Stimulated activated naive B cell treated with anti-CD40 and anti-IgM and Interleukin-4, amounts not matched to agents 10 μg/mL and 1 μg/mL and 100 μg/mL, for 72 hours (primary cell): ENCODE results near the gene ANKRD66.

ENCODE experiments used
- ATAC-seq, 2 donors: fragments of 150-1000 bp; cut with Tn5 transposase; replicated peaks; 2 replicates each; pipeline ENCODE4 v1.10.0; 2021; ENCODE audit warnings: moderate library complexity in 1 of 2
- DNase-seq: peaks from one replicate; pipeline ENCODE4 v3.0.0; 2021
- H3K27ac Mint-ChIP-seq: one replicate; pipeline ENCODE4 v1.8.0; 2022; ENCODE audit warnings: mild to moderate bottlenecking, mixed read lengths
- H3K27me3 Mint-ChIP-seq, 2 donors: one replicate each; pipeline ENCODE4 v1.8.0; 2022; ENCODE audit warnings: mixed read lengths in 2 of 2
- H3K36me3 Mint-ChIP-seq, 2 donors: one replicate each; pipeline ENCODE4 v1.8.0; 2022; ENCODE audit warnings: mixed read lengths in 2 of 2, mild to moderate bottlenecking in 1 of 2
- H3K4me1 Mint-ChIP-seq, 2 donors: one replicate each; pipeline ENCODE4 v1.8.0; 2022; ENCODE audit warnings: mixed read lengths in 2 of 2, mild to moderate bottlenecking in 1 of 2
- H3K4me3 Mint-ChIP-seq, 2 donors: one replicate each; pipeline ENCODE4 v1.8.0; 2022; ENCODE audit warnings: mild to moderate bottlenecking in 2 of 2, mixed read lengths in 2 of 2, moderate library complexity in 1 of 2
- H3K9me3 Mint-ChIP-seq, 2 donors: one replicate each; pipeline ENCODE4 v1.8.0; 2022; ENCODE audit warnings: mixed read lengths in 2 of 2, mild to moderate bottlenecking in 1 of 2

Gene ANKRD66

GRCh38 chr6:46746696-46747095 lies at the start of gene ANKRD66:
TSS of gene ANKRD66 (plus strand) at chr6:46746933. CDS start at chr6:46751949, 5,016 bp downstream.
- no peak for DNase-seq
- H3K4me3 Mint-ChIP-seq: no peak within 1 kb of the TSS
- H3K27ac Mint-ChIP-seq: no peak within 1 kb of the TSS
- H3K27me3 Mint-ChIP-seq: peaks cover 8 to 21% of the 10 kb centered on the region in 2 donors
- no peaks in the 10 kb centered on the region for H3K36me3 Mint-ChIP-seq
- no peaks in the 10 kb centered on the region for H3K4me1 Mint-ChIP-seq
- ATAC-seq: no peak
- H3K9me3 Mint-ChIP-seq: no peaks in the 10 kb centered on the region

- no peaks in the 10 kb centered on the region for H3K9me3 Mint-ChIP-seq
- peaks cover 15 to 19% of the 10 kb centered on the region in 2 donors for H3K27me3 Mint-ChIP-seq
- H3K36me3 Mint-ChIP-seq: no peaks in the 10 kb centered on the region
- no peaks in the 10 kb centered on the region for H3K4me1 Mint-ChIP-seq
- DNase-seq (no peak), ATAC-seq (no peak)
- no peak overlapping the region for H3K4me3 Mint-ChIP-seq
- no peak overlapping the region for H3K27ac Mint-ChIP-seq
Measured at GRCh38 chr6:46699970-46700369, 46.8 kb upstream of the ANKRD66 start.

GRCh38 chr6:46704562-46704961 lies 42.2 kb upstream of the ANKRD66 start:
- Mint-ChIP-seq H3K9me3 (no peaks in the 10 kb centered on the region), H3K27me3 (peaks cover 5 to 13% of the 10 kb centered on the region in 2 donors), H3K27ac (no peak overlapping the region), H3K4me3 (no peak overlapping the region), H3K4me1 (no peaks in the 10 kb centered on the region), H3K36me3 (no peaks in the 10 kb centered on the region)
- DNase-seq (no peak), ATAC-seq (peak in 1 of 2 donors; percentile 39)

GRCh38 chr6:46706464-46706863 lies 40.3 kb upstream of the ANKRD66 start:
- Mint-ChIP-seq H3K36me3 (no peaks in the 10 kb centered on the region), H3K9me3 (no peaks in the 10 kb centered on the region), H3K4me3 (no peak overlapping the region), H3K27ac (no peak overlapping the region), H3K4me1 (no peaks in the 10 kb centered on the region), H3K27me3 (peaks cover 5 to 13% of the 10 kb centered on the region in 2 donors)
- DNase-seq: no peak
- no peak for ATAC-seq

- Mint-ChIP-seq H3K36me3 (no peaks in the 10 kb centered on the region), H3K27ac (no peak overlapping the region), H3K27me3 (peaks cover 0 to under 1% of the 10 kb centered on the region in 2 donors), H3K4me3 (no peak overlapping the region), H3K4me1 (no peaks in the 10 kb centered on the region), H3K9me3 (no peaks in the 10 kb centered on the region)
- ATAC-seq (no peak), DNase-seq (no peak)
Measured at GRCh38 chr6:46711491-46711890, 35.2 kb upstream of the ANKRD66 start.

GRCh38 chr6:46715141-46715540 lies 31.6 kb upstream of the ANKRD66 start:
- ATAC-seq (no peak), DNase-seq (no peak)
- Mint-ChIP-seq H3K9me3 (no peaks in the 10 kb centered on the region), H3K27ac (no peak overlapping the region), H3K36me3 (no peaks in the 10 kb centered on the region), H3K4me3 (no peak overlapping the region), H3K27me3 (peaks cover 0 to 18% of the 10 kb centered on the region in 2 donors), H3K4me1 (peaks cover 0 to 2% of the 10 kb centered on the region in 2 donors)

GRCh38 chr6:46719099-46719498 lies 27.6 kb upstream of the ANKRD66 start:
- ATAC-seq (no peak), DNase-seq (no peak)
- no peak overlapping the region for H3K27ac Mint-ChIP-seq
- peaks cover 7 to 24% of the 10 kb centered on the region in 2 donors for H3K27me3 Mint-ChIP-seq
- no peaks in the 10 kb centered on the region for H3K36me3 Mint-ChIP-seq
- H3K9me3 Mint-ChIP-seq: no peaks in the 10 kb centered on the region
- no peak overlapping the region for H3K4me3 Mint-ChIP-seq
- peaks cover 0 to 2% of the 10 kb centered on the region in 2 donors for H3K4me1 Mint-ChIP-seq

- peaks cover 14 to 34% of the 10 kb centered on the region in 2 donors for H3K27me3 Mint-ChIP-seq
- H3K36me3 Mint-ChIP-seq: no peaks in the 10 kb centered on the region
Measured at GRCh38 chr6:46720401-46720800, 26.3 kb upstream of the ANKRD66 start.

GRCh38 chr6:46729787-46730326 lies 16.9 kb upstream of the ANKRD66 start:
- H3K4me1 Mint-ChIP-seq: peaks cover 3 to 9% of the 10 kb centered on the region in 2 donors
- H3K9me3 Mint-ChIP-seq: no peaks in the 10 kb centered on the region
- no peak overlapping the region for H3K4me3 Mint-ChIP-seq
- H3K36me3 Mint-ChIP-seq: no peaks in the 10 kb centered on the region
- no peak overlapping the region for H3K27ac Mint-ChIP-seq
- DNase-seq: no peak
- ATAC-seq: no peak
- peaks cover 44 to 47% of the 10 kb centered on the region in 2 donors for H3K27me3 Mint-ChIP-seq

More at GRCh38 chr6:46720401-46720800, 26.3 kb upstream of the ANKRD66 start:
- Mint-ChIP-seq H3K4me1 (peaks cover 0 to 2% of the 10 kb centered on the region in 2 donors), H3K27ac (no peak overlapping the region), H3K4me3 (no peak overlapping the region), H3K9me3 (no peaks in the 10 kb centered on the region)
- ATAC-seq (no peak), DNase-seq (no peak)

- DNase-seq: no peak
- ATAC-seq: no peak
- H3K36me3 Mint-ChIP-seq: no peaks in the 10 kb centered on the region
Measured at GRCh38 chr6:46730921-46731461, 15.7 kb upstream of the ANKRD66 start.

GRCh38 chr6:46733341-46733801 lies 13.4 kb upstream of the ANKRD66 start:
- Mint-ChIP-seq H3K9me3 (no peaks in the 10 kb centered on the region), H3K27ac (no peak overlapping the region), H3K27me3 (peaks cover 59 to 66% of the 10 kb centered on the region in 2 donors), H3K4me3 (no peak overlapping the region), H3K36me3 (no peaks in the 10 kb centered on the region), H3K4me1 (peaks cover 5 to 9% of the 10 kb centered on the region in 2 donors)
- DNase-seq: no peak
- ATAC-seq: no peak

More at GRCh38 chr6:46730921-46731461, 15.7 kb upstream of the ANKRD66 start:
- Mint-ChIP-seq H3K4me1 (peaks cover 5 to 9% of the 10 kb centered on the region in 2 donors), H3K9me3 (no peaks in the 10 kb centered on the region), H3K27ac (no peak overlapping the region), H3K27me3 (peaks cover 49 to 54% of the 10 kb centered on the region in 2 donors), H3K4me3 (no peak overlapping the region)

GRCh38 chr6:46734867-46735719 lies 11.6 kb upstream of the ANKRD66 start, which contains the start of gene PLA2G7:
TSS of gene PLA2G7 (minus strand) at chr6:46735375. CDS start at chr6:46722891, 12,484 bp downstream.
- peak within 1 kb of the TSS; percentile 67 to 76 for H3K4me3 Mint-ChIP-seq
- no peaks in the 10 kb centered on the region for H3K9me3 Mint-ChIP-seq
- ATAC-seq (no peak), DNase-seq (no peak)
- H3K27ac Mint-ChIP-seq: peak within 1 kb of the TSS; percentile 68
- no peaks in the 10 kb centered on the region for H3K36me3 Mint-ChIP-seq
- H3K27me3 Mint-ChIP-seq: peaks cover 61 to 70% of the 10 kb centered on the region in 2 donors
- H3K4me1 Mint-ChIP-seq: peaks cover 5 to 9% of the 10 kb centered on the region in 2 donors

- DNase-seq (no peak), ATAC-seq (no peak)
- Mint-ChIP-seq H3K9me3 (no peaks in the 10 kb centered on the region), H3K4me1 (peaks cover 5 to 9% of the 10 kb centered on the region in 2 donors), H3K27ac (no peak overlapping the region), H3K27me3 (peaks cover 61 to 71% of the 10 kb centered on the region in 2 donors), H3K4me3 (no peak overlapping the region), H3K36me3 (no peaks in the 10 kb centered on the region)
Measured at GRCh38 chr6:46735720-46736031, 11.1 kb upstream of the ANKRD66 start.

- Mint-ChIP-seq H3K27me3 (peaks cover 53 to 67% of the 10 kb centered on the region in 2 donors), H3K36me3 (no peaks in the 10 kb centered on the region), H3K27ac (no peak overlapping the region), H3K9me3 (no peaks in the 10 kb centered on the region), H3K4me3 (no peak overlapping the region), H3K4me1 (peaks cover 5 to 9% of the 10 kb centered on the region in 2 donors)
- DNase-seq: no peak
- ATAC-seq: no peak
Measured at GRCh38 chr6:46736906-46737305, 9.8 kb upstream of the ANKRD66 start.
